Diencephalon (tissue), 1 donor: ENCODE data around the gene FCRL6. TPM values are rescaled to one million over a fixed set of nuclear protein-coding genes. Genes with fewer than 3 reads are reported as not detected.

Experiments used
- small RNA-seq: library from RNA; depleted of rRNA; stranded (forward); fragments of <200 nt; gene quantifications from one replicate; pipeline ENCODE3, GENCODE V24; 2014
- total RNA-seq: library from RNA; depleted of rRNA; stranded (reverse); fragments of >200 nt; gene quantifications from one replicate; pipeline ENCODE4 v1.2.3, GENCODE V29; 2014

The FCRL6 gene, protein sequence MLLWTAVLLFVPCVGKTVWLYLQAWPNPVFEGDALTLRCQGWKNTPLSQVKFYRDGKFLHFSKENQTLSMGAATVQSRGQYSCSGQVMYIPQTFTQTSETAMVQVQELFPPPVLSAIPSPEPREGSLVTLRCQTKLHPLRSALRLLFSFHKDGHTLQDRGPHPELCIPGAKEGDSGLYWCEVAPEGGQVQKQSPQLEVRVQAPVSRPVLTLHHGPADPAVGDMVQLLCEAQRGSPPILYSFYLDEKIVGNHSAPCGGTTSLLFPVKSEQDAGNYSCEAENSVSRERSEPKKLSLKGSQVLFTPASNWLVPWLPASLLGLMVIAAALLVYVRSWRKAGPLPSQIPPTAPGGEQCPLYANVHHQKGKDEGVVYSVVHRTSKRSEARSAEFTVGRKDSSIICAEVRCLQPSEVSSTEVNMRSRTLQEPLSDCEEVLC
- total RNA-seq: not detected

GRCh38 chr1:159802111-159802510 is at the start of gene FCRL6:
TSS of gene FCRL6 (plus strand) at chr1:159802360. CDS start at chr1:159802425, 65 bp downstream.

DNA sequence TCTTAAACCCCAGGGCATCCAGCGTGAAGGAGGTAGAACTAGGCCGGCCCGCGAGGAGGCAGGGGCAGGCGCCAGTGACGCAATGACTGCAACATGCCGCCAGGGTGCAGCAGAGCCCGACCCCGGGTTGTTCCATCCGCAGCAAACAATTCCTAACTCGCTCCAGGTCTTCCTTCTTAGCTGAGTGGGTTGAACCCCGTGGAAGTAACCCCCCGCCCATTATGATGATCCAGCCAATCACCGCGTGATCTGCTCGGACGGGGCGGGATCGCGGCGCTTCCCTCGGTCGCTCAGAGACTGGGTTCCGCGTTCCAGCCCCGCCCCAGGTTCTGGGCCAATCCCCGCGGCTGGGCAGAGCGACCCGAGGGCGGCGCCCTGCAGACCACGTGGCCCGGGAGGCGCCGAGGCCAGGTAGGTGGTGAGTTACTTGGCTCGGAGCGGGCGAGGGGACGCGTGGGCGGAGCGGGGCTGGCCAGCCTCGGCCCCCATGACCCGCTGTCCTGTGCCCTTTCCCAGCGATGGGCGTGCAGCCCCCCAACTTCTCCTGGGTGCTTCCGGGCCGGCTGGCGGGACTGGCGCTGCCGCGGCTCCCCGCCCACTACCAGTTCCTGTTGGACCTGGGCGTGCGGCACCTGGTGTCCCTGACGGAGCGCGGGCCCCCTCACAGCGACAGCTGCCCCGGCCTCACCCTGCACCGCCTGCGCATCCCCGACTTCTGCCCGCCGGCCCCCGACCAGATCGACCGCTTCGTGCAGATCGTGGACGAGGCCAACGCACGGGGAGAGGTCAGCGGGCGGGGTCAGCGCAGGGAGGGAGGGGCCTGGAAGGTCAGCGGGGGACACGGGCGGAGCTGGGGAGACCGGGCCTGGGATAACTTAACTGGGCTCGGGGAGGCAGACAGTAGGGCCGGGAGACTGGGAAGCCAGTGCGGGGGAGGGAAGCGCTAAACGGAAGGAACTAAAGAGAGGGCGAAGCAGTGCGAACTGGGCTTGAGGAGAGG is 21.3 kb upstream of the FCRL6 start, which contains the start of gene DUSP23:
Gene DUSP23 (plus strand): TSS at position 380 of the 1,000 bp plus-strand sequence. CDS start 139 bp downstream, at position 519.

GRCh38 chr1:159826441-159827101 is 24.4 kb downstream of the FCRL6 start, which contains the start of gene SLAMF8:
TSS of gene SLAMF8 (plus strand) at chr1:159826873. CDS start at chr1:159826899, 26 bp downstream.

GRCh38 chr1:159862557-159862956 is 60.4 kb downstream of the FCRL6 start, which contains the start of gene VSIG8:
TSS of gene VSIG8 (minus strand) at chr1:159862657. CDS start at chr1:159862521, 136 bp downstream.

Small RNAs within 50 kb of the gene (small RNA-seq; reads per million reads assigned to genes)
- 1.4 reads per million, percentile 82 among the genes with 10 or more reads in this experiment for gene RF00570

Other genes starting within 250 kb of the FCRL6 start
- gene APCS, start 214.5 kb upstream of the FCRL6 start, total RNA-seq: not detected
- gene CRP, start 87.8 kb upstream of the FCRL6 start, total RNA-seq: not detected
- 19.6 TPM for gene DUSP23, start 21.4 kb upstream of the FCRL6 start, total RNA-seq
- not detected for gene SLAMF8, start 24.5 kb downstream of the FCRL6 start, total RNA-seq
- gene VSIG8, start 60.3 kb downstream of the FCRL6 start, total RNA-seq: not detected
- 5.8 TPM for gene CFAP45, start 97.8 kb downstream of the FCRL6 start, total RNA-seq
- gene TAGLN2, start 123.1 kb downstream of the FCRL6 start, total RNA-seq: 27.9 TPM
- 3.9 TPM for gene IGSF9, start 143.3 kb downstream of the FCRL6 start, total RNA-seq
- not detected for gene SLAMF9, start 151.9 kb downstream of the FCRL6 start, total RNA-seq
- gene PIGM, start 229.6 kb downstream of the FCRL6 start, total RNA-seq: 9.9 TPM